Effector memory CD8-positive, alpha-beta T cell (primary cell): ENCODE data around the gene BPHL.
A peak's percentile ranks its signal among the peaks of the same experiment; 100 is the strongest.
"Not testable (repeated sequence)": the region's sequence is repeated elsewhere in the genome, so short reads cannot be mapped to it uniquely, and the experiment has no call there.

Experiments
- ATAC-seq: fragments of 150-1000 bp; cut with Tn5 transposase; replicated peaks from 2 replicates; pipeline ENCODE4 v1.10.0; 2021; ENCODE audit warnings: mild to moderate bottlenecking, moderate library complexity
- DNase-seq, 3 experiments: peaks; one replicate each; pipeline ENCODE4 v3.0.0; 2021
- H3K27ac Mint-ChIP-seq, 2 donors: one replicate each; pipeline ENCODE4 v1.8.0; 2022; ENCODE audit warnings: mild to moderate bottlenecking in 2 of 2, mixed read lengths in 2 of 2, moderate library complexity in 2 of 2
- H3K27me3 Mint-ChIP-seq, 2 donors: one replicate each; pipeline ENCODE4 v1.8.0; 2022; ENCODE audit warnings: mixed read lengths in 2 of 2
- H3K36me3 Mint-ChIP-seq: one replicate; pipeline ENCODE4 v1.8.0; 2022; ENCODE audit warnings: mild to moderate bottlenecking, moderate library complexity, mixed read lengths; ENCODE audit not compliant: insufficient read depth
- H3K4me1 Mint-ChIP-seq, 2 donors: one replicate each; pipeline ENCODE4 v1.8.0; 2022; ENCODE audit warnings: low read depth in 2 of 2, mixed read lengths in 2 of 2
- H3K4me3 Mint-ChIP-seq, 2 donors: one replicate each; pipeline ENCODE4 v1.8.0; 2022; ENCODE audit warnings: mild to moderate bottlenecking in 2 of 2, mixed read lengths in 2 of 2, moderate library complexity in 2 of 2
- H3K9me3 Mint-ChIP-seq, 2 donors: one replicate each; pipeline ENCODE4 v1.8.0; 2022; ENCODE audit warnings: mixed read lengths in 2 of 2
- total RNA-seq, 9 experiments: gene quantifications; one replicate each; lab custom pipeline; 2026; lab: John Stamatoyannopoulos, UW

Gene BPHL
- total RNA-seq, result 3.1 to 12.8 (median 5.9) reads per million in 9 experiments

GRCh38 chr6:3118353-3119039 is at the start of gene BPHL:
BPHL (plus strand) TSS chr6:3118711; CDS start chr6:3118741, 30 bp downstream.
- Mint-ChIP-seq H3K9me3 (no peaks in the 10 kb centered on the region), H3K36me3 (peaks cover 11% of the 10 kb centered on the region), H3K27ac (peak within 1 kb of the TSS; percentile 97 to 98), H3K4me1 (peaks cover 12 to 15% of the 10 kb centered on the region in 2 donors), H3K4me3 (peak within 1 kb of the TSS; percentile 87 to 89), H3K27me3 (no peaks in the 10 kb centered on the region)
- ATAC-seq, result peak; percentile 86
- DNase-seq, result peak; percentile 100

GRCh38 chr6:3071568-3071967 is 46.9 kb upstream of the BPHL start:
- Mint-ChIP-seq H3K4me1 (peaks cover 49 to 70% of the 10 kb centered on the region in 2 donors), H3K4me3 (no peak overlapping the region), H3K27ac (peak overlapping the region in 1 of 2 donors; percentile 23), H3K36me3 (peaks cover 34% of the 10 kb centered on the region), H3K27me3 (no peaks in the 10 kb centered on the region), H3K9me3 (no peaks in the 10 kb centered on the region)
- no peak for DNase-seq
- no peak for ATAC-seq

- peaks cover 40% of the 10 kb centered on the region for H3K36me3 Mint-ChIP-seq
Observed at GRCh38 chr6:3072798-3073197, 45.7 kb upstream of the BPHL start.

GRCh38 chr6:3073382-3073781 is 45.1 kb upstream of the BPHL start:
- H3K9me3 Mint-ChIP-seq, result no peaks in the 10 kb centered on the region

More at GRCh38 chr6:3072798-3073197, 45.7 kb upstream of the BPHL start:
- Mint-ChIP-seq H3K27ac (no peak overlapping the region), H3K27me3 (no peaks in the 10 kb centered on the region), H3K4me1 (peaks cover 54 to 72% of the 10 kb centered on the region in 2 donors), H3K4me3 (no peak overlapping the region), H3K9me3 (no peaks in the 10 kb centered on the region)
- no peak for DNase-seq
- ATAC-seq, result no peak

DNA sequence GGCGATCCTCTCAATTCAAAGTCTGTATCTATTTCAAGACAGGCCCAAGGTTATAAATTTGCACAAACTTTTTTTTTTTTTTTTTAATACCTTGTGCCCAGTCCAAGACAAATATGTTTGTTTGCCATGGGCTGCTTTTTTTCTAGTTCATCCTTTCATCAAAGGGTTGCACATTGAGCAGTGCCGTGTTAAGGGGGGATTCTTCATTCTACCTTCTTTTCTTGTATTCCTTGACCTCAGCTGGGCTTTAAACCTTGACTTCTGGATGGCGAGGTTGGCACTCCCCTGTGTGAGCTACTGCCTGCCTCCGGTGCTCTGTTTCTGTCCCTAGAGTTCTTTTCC is 42.8 kb upstream of the BPHL start:
- Mint-ChIP-seq H3K4me3 (peak overlapping the region; percentile 60 to 68), H3K9me3 (no peaks in the 10 kb centered on the region), H3K27me3 (no peaks in the 10 kb centered on the region), H3K36me3 (peaks cover 51% of the 10 kb centered on the region), H3K4me1 (peaks cover 47 to 65% of the 10 kb centered on the region in 2 donors), H3K27ac (peak overlapping the region; percentile 64 to 75)
- no peak for ATAC-seq
- DNase-seq, result no peak

More at GRCh38 chr6:3073382-3073781, 45.1 kb upstream of the BPHL start:
- Mint-ChIP-seq H3K4me1 (peaks cover 54 to 73% of the 10 kb centered on the region in 2 donors), H3K27me3 (no peaks in the 10 kb centered on the region), H3K36me3 (peaks cover 41% of the 10 kb centered on the region), H3K4me3 (no peak overlapping the region), H3K27ac (peak overlapping the region; percentile 5 to 17)
- DNase-seq (no peak), ATAC-seq (no peak)

DNA sequence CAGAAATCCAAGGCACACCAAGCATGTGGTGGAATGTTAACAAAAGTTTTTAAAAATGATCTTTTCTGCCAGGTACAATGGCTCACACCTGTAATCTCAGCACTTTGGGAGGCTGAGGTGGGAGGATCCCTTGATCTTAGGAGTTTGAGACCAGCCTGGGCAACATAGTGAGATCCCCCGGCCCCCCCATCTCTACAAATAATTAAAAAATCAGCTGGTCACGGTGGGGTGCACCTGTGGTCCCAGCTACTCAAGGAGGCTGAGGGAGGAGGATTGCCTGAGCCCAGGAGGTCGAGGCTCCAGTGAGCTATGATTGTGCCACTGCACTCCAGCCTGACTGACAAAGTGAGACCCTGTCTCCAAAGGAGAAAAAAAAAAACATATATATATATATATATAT is 42.2 kb upstream of the BPHL start:
- DNase-seq (no peak), ATAC-seq (no peak)
- Mint-ChIP-seq H3K36me3 (peaks cover 56% of the 10 kb centered on the region), H3K27me3 (no peaks in the 10 kb centered on the region), H3K9me3 (no peaks in the 10 kb centered on the region), H3K27ac (peak overlapping the region; percentile 64 to 75), H3K4me3 (peak overlapping the region; percentile 60 to 68), H3K4me1 (peaks cover 45 to 63% of the 10 kb centered on the region in 2 donors)

DNA sequence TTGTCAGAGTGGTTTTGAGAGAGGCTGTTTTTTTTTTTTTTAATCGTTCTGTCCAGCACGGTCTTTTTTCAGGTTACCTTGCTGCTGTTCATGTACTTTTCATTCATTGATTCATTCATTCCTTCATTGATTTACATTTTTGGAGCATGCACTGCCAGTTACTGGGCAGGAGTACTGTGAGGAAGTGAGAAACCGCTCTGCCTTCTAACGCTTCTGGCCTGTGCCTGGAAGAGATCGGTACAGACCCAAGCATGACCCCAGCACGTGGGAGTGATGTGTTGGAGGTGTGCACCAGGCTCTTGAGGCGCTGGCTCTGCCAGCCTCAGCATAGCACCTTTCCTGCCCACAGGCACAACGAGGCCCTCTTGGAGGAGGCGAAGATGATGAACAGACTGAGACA is 41.1 kb upstream of the BPHL start:
- no peaks in the 10 kb centered on the region for H3K9me3 Mint-ChIP-seq
- no peak overlapping the region for H3K4me3 Mint-ChIP-seq
- no peaks in the 10 kb centered on the region for H3K27me3 Mint-ChIP-seq
- peak overlapping the region; percentile 64 to 75 for H3K27ac Mint-ChIP-seq
- DNase-seq, result no peak
- H3K36me3 Mint-ChIP-seq, result peaks cover 67% of the 10 kb centered on the region
- no peak for ATAC-seq
- peaks cover 41 to 58% of the 10 kb centered on the region in 2 donors for H3K4me1 Mint-ChIP-seq

DNA sequence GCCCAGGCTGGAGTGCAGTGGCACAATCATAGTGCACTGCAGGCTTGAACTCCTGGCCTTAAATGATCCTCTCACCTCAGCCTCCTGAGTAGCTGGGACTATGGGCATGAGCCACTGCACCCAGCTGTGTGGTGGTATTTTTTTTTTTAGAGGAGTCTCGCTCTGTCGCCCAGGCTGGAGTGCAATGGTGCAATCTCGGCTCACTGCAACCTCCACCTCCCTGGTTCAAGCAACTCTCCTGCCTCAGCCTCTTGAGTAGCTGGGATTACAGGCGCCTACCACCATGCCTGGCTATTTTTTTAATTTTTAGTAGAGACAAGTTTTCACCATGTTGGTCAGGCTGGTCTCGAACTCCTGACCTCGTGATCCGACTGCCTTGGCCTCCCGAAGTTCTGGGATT is 39.6 kb upstream of the BPHL start:
- H3K27ac Mint-ChIP-seq, result peak overlapping the region; percentile 24 to 85
- H3K4me3 Mint-ChIP-seq, result not testable (repeated sequence)
- H3K36me3 Mint-ChIP-seq, result peaks cover 75% of the 10 kb centered on the region

DNA sequence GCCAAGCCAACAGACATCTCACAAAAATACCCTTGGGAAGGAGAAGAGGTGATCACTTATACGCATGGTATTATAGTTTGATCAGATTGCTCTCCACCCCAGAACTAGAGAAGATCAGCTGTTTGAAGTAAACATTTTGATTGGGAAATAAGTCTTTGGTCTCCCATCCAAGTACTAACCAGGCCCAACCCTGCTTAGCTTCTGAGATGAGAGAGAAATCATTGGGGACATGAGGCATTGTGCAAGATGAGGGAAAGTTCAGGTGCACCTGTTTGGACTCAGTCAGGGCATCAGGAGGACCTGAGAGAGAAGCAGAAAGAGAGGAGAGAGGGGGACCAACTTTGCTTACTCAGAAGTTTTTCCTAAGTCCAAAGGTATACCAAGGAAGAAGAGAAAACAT is 38.8 kb upstream of the BPHL start:
- Mint-ChIP-seq H3K9me3 (no peaks in the 10 kb centered on the region), H3K4me3 (no peak overlapping the region)
- no peak for ATAC-seq

More for the DNA sequence above, 39.6 kb upstream of the BPHL start:
- ATAC-seq, DNase-seq, H3K9me3 Mint-ChIP-seq, H3K27me3 Mint-ChIP-seq: not testable (repeated sequence)
- peaks cover 33 to 57% of the 10 kb centered on the region in 2 donors for H3K4me1 Mint-ChIP-seq

DNA sequence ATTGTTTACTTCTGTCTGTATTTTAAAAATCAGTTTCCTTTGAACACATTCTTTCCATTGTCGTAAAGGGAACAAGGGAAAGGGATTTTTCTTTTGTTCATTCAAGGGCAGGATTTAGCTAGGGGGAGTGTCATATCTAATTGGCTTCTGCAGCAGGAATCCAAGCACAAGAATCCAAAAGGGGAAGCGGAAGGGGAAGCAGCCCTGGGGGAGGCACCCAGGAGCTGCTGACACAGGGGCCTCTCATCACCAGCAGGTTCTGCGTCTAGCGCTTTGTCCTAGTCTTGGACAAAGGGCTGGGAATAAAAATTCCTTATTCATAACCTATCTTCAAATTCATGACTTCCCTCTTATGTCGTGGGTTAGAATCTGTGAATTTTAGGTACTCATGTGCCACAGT is 36.6 kb upstream of the BPHL start:
- H3K27me3 Mint-ChIP-seq, result no peaks in the 10 kb centered on the region
- H3K36me3 Mint-ChIP-seq, result peaks cover 89% of the 10 kb centered on the region
- ATAC-seq, result no peak
- H3K9me3 Mint-ChIP-seq, result no peaks in the 10 kb centered on the region
- no peak overlapping the region for H3K4me3 Mint-ChIP-seq
- H3K4me1 Mint-ChIP-seq, result peaks cover 15 to 46% of the 10 kb centered on the region in 2 donors
- no peak overlapping the region for H3K27ac Mint-ChIP-seq
- no peak for DNase-seq

More for the DNA sequence above, 38.8 kb upstream of the BPHL start:
- DNase-seq, result no peak
- Mint-ChIP-seq H3K4me1 (peaks cover 32 to 58% of the 10 kb centered on the region in 2 donors), H3K27me3 (no peaks in the 10 kb centered on the region), H3K27ac (peak overlapping the region; percentile 24 to 85), H3K36me3 (peaks cover 82% of the 10 kb centered on the region)

GRCh38 chr6:3085074-3085473 is 33.4 kb upstream of the BPHL start:
- DNase-seq, result no peak
- Mint-ChIP-seq H3K27me3 (no peaks in the 10 kb centered on the region), H3K27ac (peak overlapping the region in 1 of 2 donors; percentile 72), H3K4me1 (peaks cover 13 to 42% of the 10 kb centered on the region in 2 donors), H3K9me3 (no peaks in the 10 kb centered on the region), H3K36me3 (peaks cover 83% of the 10 kb centered on the region), H3K4me3 (no peak overlapping the region)
- ATAC-seq, result no peak

DNA sequence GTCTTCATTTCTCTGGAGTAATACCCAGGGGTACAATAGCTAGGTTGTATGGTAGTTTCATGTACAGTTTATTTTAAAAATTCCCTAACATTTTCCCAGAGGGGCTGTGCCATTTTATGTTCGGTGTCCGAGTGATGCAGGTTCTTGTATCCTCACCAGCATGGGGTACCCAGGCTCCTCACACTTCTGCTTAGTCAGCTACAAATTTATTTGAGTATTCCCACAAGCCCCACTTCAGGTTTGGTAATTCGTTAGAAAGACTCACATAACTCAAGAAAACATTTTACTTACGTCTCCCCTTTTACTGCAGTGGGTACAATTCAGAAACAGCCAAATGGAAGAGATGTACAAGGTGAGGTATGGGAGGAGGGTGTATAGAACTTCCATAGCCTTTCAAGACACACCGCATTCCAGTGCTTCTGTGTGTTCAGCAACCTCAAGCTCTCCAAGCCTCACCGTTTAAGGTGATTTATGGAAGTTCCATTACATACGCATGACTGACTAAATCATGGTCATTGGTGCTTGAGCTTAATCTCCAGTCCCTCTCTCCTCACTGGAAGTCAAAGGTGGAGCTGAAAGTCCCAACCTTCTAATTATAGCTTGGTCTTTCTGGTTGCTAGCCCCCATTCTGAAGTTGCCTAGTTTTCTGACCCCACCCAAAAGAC is 32.1 kb upstream of the BPHL start:
- Mint-ChIP-seq H3K27ac (peak overlapping the region; percentile 4 to 72), H3K4me3 (no peak overlapping the region)

GRCh38 chr6:3088446-3088845 is 30.1 kb upstream of the BPHL start:
- ATAC-seq, result peak; percentile 72
- H3K4me1 Mint-ChIP-seq, result peaks cover 11 to 37% of the 10 kb centered on the region in 2 donors
- no peak for DNase-seq
- H3K4me3 Mint-ChIP-seq, result no peak overlapping the region
- H3K9me3 Mint-ChIP-seq, result no peaks in the 10 kb centered on the region
- peaks cover 58% of the 10 kb centered on the region for H3K36me3 Mint-ChIP-seq
- peak overlapping the region; percentile 54 to 92 for H3K27ac Mint-ChIP-seq
- no peaks in the 10 kb centered on the region for H3K27me3 Mint-ChIP-seq

More for the DNA sequence above, 32.1 kb upstream of the BPHL start:
- peaks cover 74% of the 10 kb centered on the region for H3K36me3 Mint-ChIP-seq
- H3K4me1 Mint-ChIP-seq, result peaks cover 11 to 37% of the 10 kb centered on the region in 2 donors
- no peaks in the 10 kb centered on the region for H3K9me3 Mint-ChIP-seq
- DNase-seq, result no peak
- no peaks in the 10 kb centered on the region for H3K27me3 Mint-ChIP-seq
- ATAC-seq, result no peak

GRCh38 chr6:3088968-3089367 is 29.5 kb upstream of the BPHL start:
- Mint-ChIP-seq H3K36me3 (peaks cover 54% of the 10 kb centered on the region), H3K4me3 (no peak overlapping the region), H3K4me1 (peaks cover 11 to 33% of the 10 kb centered on the region in 2 donors), H3K27ac (peak overlapping the region; percentile 54 to 92), H3K27me3 (no peaks in the 10 kb centered on the region), H3K9me3 (no peaks in the 10 kb centered on the region)
- DNase-seq (no peak), ATAC-seq (no peak)
